ENCODE results near the gene OBSCN. TPM values are rescaled to one million over a fixed set of nuclear protein-coding genes. Genes with fewer than 3 reads are reported as not detected.

The OBSCN gene
- total and polyA plus RNA-seq, 12 donors: 0.90 to 18.0 (median 5.9) TPM

- no peaks in the 10 kb centered on the region for H3K9me3 ChIP-seq (replicated peaks in 1 of 3)
- intact Hi-C loops (cut with DNase I): loop anchor here in 1 of 2 donors (2.0 kb wide), 1 partner anchor 32 kb away; no protein-coding TSS in a partner anchor
These were observed 28.8 kb upstream of the OBSCN start for GRCh38 chr1:228178737-228179684.

GRCh38 chr1:228180271-228180958 is 27.4 kb upstream of the OBSCN start:
- DNase-seq: no peak
- H3K36me3 ChIP-seq (replicated peaks in 1 of 2): no peaks in the 10 kb centered on the region
- no peak overlapping the region for H3K4me3 ChIP-seq
- H3K27ac ChIP-seq: no peak overlapping the region
- no peaks in the 10 kb centered on the region for H3K9me3 ChIP-seq (replicated peaks in 1 of 3)
- intact Hi-C loops (cut with DNase I): no loop called here
- TF ChIP-seq, protein P1, sequence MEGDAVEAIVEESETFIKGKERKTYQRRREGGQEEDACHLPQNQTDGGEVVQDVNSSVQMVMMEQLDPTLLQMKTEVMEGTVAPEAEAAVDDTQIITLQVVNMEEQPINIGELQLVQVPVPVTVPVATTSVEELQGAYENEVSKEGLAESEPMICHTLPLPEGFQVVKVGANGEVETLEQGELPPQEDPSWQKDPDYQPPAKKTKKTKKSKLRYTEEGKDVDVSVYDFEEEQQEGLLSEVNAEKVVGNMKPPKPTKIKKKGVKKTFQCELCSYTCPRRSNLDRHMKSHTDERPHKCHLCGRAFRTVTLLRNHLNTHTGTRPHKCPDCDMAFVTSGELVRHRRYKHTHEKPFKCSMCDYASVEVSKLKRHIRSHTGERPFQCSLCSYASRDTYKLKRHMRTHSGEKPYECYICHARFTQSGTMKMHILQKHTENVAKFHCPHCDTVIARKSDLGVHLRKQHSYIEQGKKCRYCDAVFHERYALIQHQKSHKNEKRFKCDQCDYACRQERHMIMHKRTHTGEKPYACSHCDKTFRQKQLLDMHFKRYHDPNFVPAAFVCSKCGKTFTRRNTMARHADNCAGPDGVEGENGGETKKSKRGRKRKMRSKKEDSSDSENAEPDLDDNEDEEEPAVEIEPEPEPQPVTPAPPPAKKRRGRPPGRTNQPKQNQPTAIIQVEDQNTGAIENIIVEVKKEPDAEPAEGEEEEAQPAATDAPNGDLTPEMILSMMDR (IDR thresholded peaks at IDR 0.05): peak in 2 of 6 experiments; percentile 4 to 18
- no peak for TF ChIP-seq POLR2A (IDR thresholded peaks at IDR 0.05)
- H3K27me3 ChIP-seq: no peaks in the 10 kb centered on the region
- 77 to 84% (median 82%) methylated on average over 4 of the region's 4 CpGs for WGBS, 4 donors
- no peaks in the 10 kb centered on the region for H3K4me1 ChIP-seq (replicated peaks in 1 of 2)

More at GRCh38 chr1:228178737-228179684, 28.8 kb upstream of the OBSCN start:
- 71 to 79% (median 74%) methylated on average over 12 of the region's 12 CpGs for WGBS, 4 donors
- peak in 1 of 7 donors; percentile 51 for DNase-seq
- TF ChIP-seq, protein P1 (IDR thresholded peaks at IDR 0.05): no peak
- H3K4me1 ChIP-seq (replicated peaks in 1 of 2): no peaks in the 10 kb centered on the region
- peak overlapping the region in 1 of 5 donors; percentile 27 for H3K27ac ChIP-seq
- H3K4me3 ChIP-seq: no peak overlapping the region
- peaks cover 0 to 4% of the 10 kb centered on the region in 2 donors for H3K36me3 ChIP-seq (replicated peaks in 1 of 2)
- H3K27me3 ChIP-seq: no peaks in the 10 kb centered on the region

- H3K4me1 ChIP-seq (replicated peaks in 1 of 2): no peaks in the 10 kb centered on the region
- no peaks in the 10 kb centered on the region for H3K36me3 ChIP-seq (replicated peaks in 1 of 2)
- no peak overlapping the region for H3K4me3 ChIP-seq
- DNase-seq: no peak
- WGBS, 4 donors: 93 to 100% (median 95%) methylated on average over 4 to 7 of the region's 7 CpGs
- no peaks in the 10 kb centered on the region for H3K27me3 ChIP-seq
- H3K27ac ChIP-seq: no peak overlapping the region
- no peaks in the 10 kb centered on the region for H3K9me3 ChIP-seq (replicated peaks in 1 of 3)
- TF ChIP-seq, protein P1 (IDR thresholded peaks at IDR 0.05): no peak
- no peak for TF ChIP-seq POLR2A (IDR thresholded peaks at IDR 0.05)
- intact Hi-C loops (cut with DNase I): no loop called here
These were observed 26.7 kb upstream of the OBSCN start for GRCh38 chr1:228180959-228181644.

DNA sequence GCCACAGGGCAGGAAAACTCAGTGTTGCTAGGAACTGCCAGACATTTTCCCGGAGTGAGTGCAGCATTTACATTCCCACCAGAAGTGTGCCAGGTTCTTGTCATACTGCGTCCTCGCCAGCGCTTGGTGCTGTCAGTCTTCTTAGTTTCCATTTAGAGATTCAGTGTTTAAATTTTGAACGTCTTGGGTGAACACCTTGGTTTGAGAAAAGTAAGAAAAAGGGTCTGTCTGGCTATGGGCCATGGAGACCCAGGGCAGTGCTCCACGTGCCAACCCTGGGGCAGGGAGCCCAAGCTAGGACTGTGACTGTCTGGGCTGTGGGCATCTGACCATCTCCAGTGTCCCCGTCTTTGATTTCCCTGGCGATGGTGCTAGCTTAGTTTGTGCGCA is 26.2 kb upstream of the OBSCN start:
- H3K27ac ChIP-seq: no peak overlapping the region
- H3K27me3 ChIP-seq: no peaks in the 10 kb centered on the region
- WGBS, 4 donors: 86 to 95% (median 93%) methylated on average over 9 of the region's 9 CpGs
- H3K4me1 ChIP-seq (replicated peaks in 1 of 2): no peaks in the 10 kb centered on the region
- DNase-seq: no peak
- H3K9me3 ChIP-seq (replicated peaks in 1 of 3): no peaks in the 10 kb centered on the region
- TF ChIP-seq, protein P1 (IDR thresholded peaks at IDR 0.05): no peak
- no peak for TF ChIP-seq POLR2A (IDR thresholded peaks at IDR 0.05)
- intact Hi-C loops (cut with DNase I): no loop called here
- no peaks in the 10 kb centered on the region for H3K36me3 ChIP-seq (replicated peaks in 1 of 2)
- H3K4me3 ChIP-seq: no peak overlapping the region

Data from adrenal gland (tissue), 12 donors.